Thyroid gland (tissue), 4 donors: ENCODE measurements around the gene MORF4L2. TPM values are rescaled to one million over a fixed set of nuclear protein-coding genes. Genes with fewer than 3 reads are reported as not detected.
A peak's percentile ranks its signal among the peaks of the same experiment; 100 is the strongest.

Experiments used
- DNase-seq, 2 donors: peaks; one replicate each; pipeline ENCODE4 v3.0.0-alpha.2; 2019
- H3K27ac ChIP-seq, 3 donors: fragments of 200-600 bp; sonication (generic); 1 replicate in 2 of 3; 2 replicates in 1 of 3; pipeline ENCODE4 v1.5.1; 2016 to 2019; ENCODE audit warnings: mild to moderate bottlenecking in 1 of 3, moderate library complexity in 1 of 3
- H3K27me3 ChIP-seq: fragments of 200-600 bp; sonication (generic); one replicate; pipeline ENCODE4 v1.5.1; 2019
- H3K36me3 ChIP-seq, 2 donors: fragments of 200-600 bp; sonication (generic); one replicate each; pipeline ENCODE4 v1.5.1; 2016 to 2019
- H3K4me1 ChIP-seq, 2 donors: fragments of 200-600 bp; sonication (generic); one replicate each; pipeline ENCODE4 v1.5.1; 2017 to 2019
- H3K4me3 ChIP-seq, 3 donors: fragments of 200-600 bp; sonication (generic); replicated peaks in 1 of 3; 1 replicate in 2 of 3; 2 replicates in 1 of 3; pipeline ENCODE4 v1.5.1; 2016; ENCODE audit warnings: mild to moderate bottlenecking in 1 of 3
- H3K9me3 ChIP-seq: fragments of 200-600 bp; sonication (generic); one replicate; pipeline ENCODE4 v1.5.1; 2017
- CTCF ChIP-seq, 6 experiments: fragments of 200-600 bp in 3 of 6; fragments of 450-650 bp in 3 of 6; sonication (generic) in 3 of 6; IDR thresholded peaks; one replicate each; pipeline ENCODE4 v1.5.1; 2016 to 2019; ENCODE audit warnings: antibody characterized with exemption in 6 of 6, mild to moderate bottlenecking in 2 of 6, inconsistent platforms in 1 of 6, moderate library complexity in 1 of 6
- POLR2A ChIP-seq, 2 donors: fragments of 450-650 bp; IDR thresholded peaks; one replicate each; pipeline ENCODE4 v1.6.1; 2017; ENCODE audit warnings: antibody characterized with exemption in 2 of 2, mild to moderate bottlenecking in 2 of 2, moderate library complexity in 1 of 2
- WGBS, 2 donors: methylation state at CpG; one replicate each; pipeline ENCODE4 v1.1.5; 2017; 5-methylcytosine and 5-hydroxymethylcytosine counted together
- intact Hi-C: fragments of 100-400 bp; cut with DNase I; formaldehyde crosslinking; loops from one replicate; pipeline ENCODE4 v1.15.1; 2023
- total RNA-seq, 4 donors: library from RNA; depleted of rRNA; stranded (reverse); fragments of >200 nt; gene quantifications; one replicate each; pipeline ENCODE4 v1.2.3, GENCODE V29; 2016

MORF4L2 gene
- total RNA-seq, 4 donors from 2014 or later: 273 to 382 (median 361) TPM

- H3K4me1 ChIP-seq: no peaks in the 10 kb centered on the region
- no peaks in the 10 kb centered on the region for H3K9me3 ChIP-seq
- TF ChIP-seq POLR2A (IDR thresholded peaks at IDR 0.05) (no peak), CTCF (IDR thresholded peaks at IDR 0.05) (no peak)
- no peak for DNase-seq
- intact Hi-C loops: no loop called here
- peaks cover 0 to 4% of the 10 kb centered on the region in 2 donors for H3K36me3 ChIP-seq
- WGBS, 2 donors: 4 to 6% methylated on average over 5 of the region's 5 CpGs
- H3K27ac ChIP-seq: peak overlapping the region in 2 of 3 donors; percentile 94 to 100
- no peaks in the 10 kb centered on the region for H3K27me3 ChIP-seq
- H3K4me3 ChIP-seq: peak overlapping the region in 2 of 3 donors; percentile 38 to 55
These were observed 1.1 kb downstream of the MORF4L2 start for GRCh38 chrX:103685396-103685795.

- Histone ChIP-seq H3K9me3 (no peaks in the 10 kb centered on the region), H3K27me3 (no peaks in the 10 kb centered on the region), H3K4me3 (no peak overlapping the region), H3K36me3 (peaks cover 9 to 18% of the 10 kb centered on the region in 2 donors), H3K4me1 (no peaks in the 10 kb centered on the region), H3K27ac (no peak overlapping the region)
- TF ChIP-seq CTCF (IDR thresholded peaks at IDR 0.05) (no peak), POLR2A (IDR thresholded peaks at IDR 0.05) (no peak)
- intact Hi-C loops: no loop called here
- no peak for DNase-seq
- 69 to 89% methylated on average over 2 of the region's 2 CpGs for WGBS, 2 donors
These were observed 5.1 kb downstream of the MORF4L2 start for GRCh38 chrX:103681443-103681842.

GRCh38 chrX:103678199-103678993 is 8.1 kb downstream of the MORF4L2 start:
- H3K4me3 ChIP-seq: no peak overlapping the region
- no peak for DNase-seq
- H3K27me3 ChIP-seq: no peaks in the 10 kb centered on the region
- no peak overlapping the region for H3K27ac ChIP-seq
- peaks cover 14% of the 10 kb centered on the region in 2 donors for H3K36me3 ChIP-seq
- intact Hi-C loops: loop anchor here (10.0 kb wide), 1 partner anchor 144 kb away; no protein-coding TSS in a partner anchor
- WGBS, 2 donors: 93 to 96% methylated on average over 5 of the region's 5 CpGs
- TF ChIP-seq CTCF (IDR thresholded peaks at IDR 0.05) (no peak), POLR2A (IDR thresholded peaks at IDR 0.05) (no peak)
- no peaks in the 10 kb centered on the region for H3K4me1 ChIP-seq
- no peaks in the 10 kb centered on the region for H3K9me3 ChIP-seq

GRCh38 chrX:103674531-103675454 is 11.7 kb downstream of the MORF4L2 start:
- no peak for DNase-seq
- no peaks in the 10 kb centered on the region for H3K4me1 ChIP-seq
- TF ChIP-seq POLR2A (IDR thresholded peaks at IDR 0.05) (no peak), CTCF (IDR thresholded peaks at IDR 0.05) (no peak)
- no peaks in the 10 kb centered on the region for H3K9me3 ChIP-seq
- 87 to 89% methylated on average over 8 of the region's 8 CpGs for WGBS, 2 donors
- H3K36me3 ChIP-seq: peaks cover 14% of the 10 kb centered on the region in 2 donors
- no peak overlapping the region for H3K27ac ChIP-seq
- intact Hi-C loops: loop anchor here (10.0 kb wide), 1 partner anchor 140 kb away; no protein-coding TSS in a partner anchor
- H3K4me3 ChIP-seq: no peak overlapping the region
- H3K27me3 ChIP-seq: no peaks in the 10 kb centered on the region
